ENCODE measurements around the gene VPS50. TPM values are rescaled to one million over a fixed set of nuclear protein-coding genes. Genes with fewer than 3 reads are reported as not detected.
"Not testable (repeated sequence)": the region's sequence is repeated elsewhere in the genome, so short reads cannot be mapped to it uniquely, and the experiment has no call there.

The VPS50 gene
- polyA plus RNA-seq, 3 donors = 4.6 to 7.8 (median 5.7) TPM

- H3K27ac ChIP-seq (ENCODE audit: low read depth, low read length) = no peak overlapping the region
- 84 to 91% (median 90%) methylated on average over 3 of the region's 3 CpGs for WGBS, 3 donors
These were observed 82.3 kb downstream of the VPS50 start for GRCh38 chr7:93314449-93314848.

GRCh38 chr7:93315896-93316295 is 83.7 kb downstream of the VPS50 start:
- WGBS, 3 donors = 95 to 100% (median 97%) methylated on average over 2 of the region's 2 CpGs
- H3K27ac ChIP-seq (ENCODE audit: low read depth, low read length) = no peak overlapping the region

GRCh38 chr7:93316730-93317129 is 84.6 kb downstream of the VPS50 start:
- H3K27ac ChIP-seq (ENCODE audit: low read depth, low read length) = no peak overlapping the region

- no peak overlapping the region for H3K27ac ChIP-seq (ENCODE audit: low read depth, low read length)
- 94 to 95% (median 95%) methylated on average over 4 of the region's 4 CpGs for WGBS, 3 donors
These were observed 88.7 kb downstream of the VPS50 start for GRCh38 chr7:93320887-93321286.

GRCh38 chr7:93326291-93326690 is 94.1 kb downstream of the VPS50 start:
- H3K27ac ChIP-seq (ENCODE audit: low read depth, low read length) = not testable (repeated sequence)
- 98 to 100% (median 98%) methylated on average over 1 of the region's 2 CpGs for WGBS, 3 donors

GRCh38 chr7:93327006-93327633 is 95.0 kb downstream of the VPS50 start:
- no peak overlapping the region for H3K27ac ChIP-seq (ENCODE audit: low read depth, low read length)
- WGBS, 3 donors = 85 to 92% (median 88%) methylated on average over 3 of the region's 3 CpGs

- H3K27ac ChIP-seq (ENCODE audit: low read depth, low read length) = no peak overlapping the region
- 68 to 97% (median 91%) methylated on average over 3 of the region's 3 CpGs for WGBS, 3 donors
These were observed 99.5 kb downstream of the VPS50 start for GRCh38 chr7:93331706-93332105.

- no peak overlapping the region for H3K27ac ChIP-seq (ENCODE audit: low read depth, low read length)
- WGBS, 3 donors = 86 to 94% (median 86%) methylated on average over 2 of the region's 2 CpGs
These were observed 100.0 kb downstream of the VPS50 start for GRCh38 chr7:93332172-93332571.

- no peak overlapping the region for H3K27ac ChIP-seq (ENCODE audit: low read depth, low read length)
- 86 to 93% (median 88%) methylated on average over 2 of the region's 2 CpGs for WGBS, 3 donors
These were observed 104.9 kb downstream of the VPS50 start for GRCh38 chr7:93337052-93337451.

GRCh38 chr7:93342178-93342577 is 110.0 kb downstream of the VPS50 start:
- not testable (repeated sequence) for H3K27ac ChIP-seq (ENCODE audit: low read depth, low read length)
- 96 to 97% (median 97%) methylated on average over 10 to 13 of the region's 13 CpGs for WGBS, 3 donors

- 93 to 95% (median 94%) methylated on average over 2 of the region's 2 CpGs for WGBS, 3 donors
- no peak overlapping the region for H3K27ac ChIP-seq (ENCODE audit: low read depth, low read length)
These were observed 118.2 kb downstream of the VPS50 start for GRCh38 chr7:93350338-93350737.

GRCh38 chr7:93352881-93353280 is 120.7 kb downstream of the VPS50 start:
- whole genome bisulfite sequencing, 3 donors = 92 to 94% (median 94%) methylated on average over 2 of the region's 2 CpGs
- no peak overlapping the region for H3K27ac ChIP-seq (ENCODE audit: low read depth, low read length)

- 92 to 95% (median 92%) methylated on average over 4 of the region's 4 CpGs for WGBS, 3 donors
- no peak overlapping the region for H3K27ac ChIP-seq (ENCODE audit: low read depth, low read length)
These were observed 122.6 kb downstream of the VPS50 start for GRCh38 chr7:93354815-93355214.

- 96% methylated on average over 2 of the region's 2 CpGs for WGBS, 3 donors
- no peak overlapping the region for H3K27ac ChIP-seq (ENCODE audit: low read depth, low read length)
These were observed 127.5 kb downstream of the VPS50 start for GRCh38 chr7:93359520-93360198.

- WGBS, 3 donors = 88 to 100% (median 98%) methylated on average over 1 of the region's 1 CpG
- no peak overlapping the region for H3K27ac ChIP-seq (ENCODE audit: low read depth, low read length)
These were observed 129.7 kb downstream of the VPS50 start for GRCh38 chr7:93361853-93362252.

GRCh38 chr7:93364806-93365205 is 132.6 kb downstream of the VPS50 start:
- H3K27ac ChIP-seq (ENCODE audit: low read depth, low read length) = no peak overlapping the region
- 34 to 99% (median 86%) methylated on average over 1 of the region's 1 CpG for WGBS, 3 donors

GRCh38 chr7:93365341-93365740 is 133.2 kb downstream of the VPS50 start:
- WGBS, 3 donors = 35 to 65% (median 48%) methylated on average over 1 of the region's 1 CpG
- no peak overlapping the region for H3K27ac ChIP-seq (ENCODE audit: low read depth, low read length)

GRCh38 chr7:93366816-93367215 is 134.7 kb downstream of the VPS50 start:
- H3K27ac ChIP-seq (ENCODE audit: low read depth, low read length) = no peak overlapping the region
- WGBS, 3 donors = 78 to 90% (median 81%) methylated on average over 2 of the region's 2 CpGs

GRCh38 chr7:93367254-93367653 is 135.1 kb downstream of the VPS50 start:
- H3K27ac ChIP-seq (ENCODE audit: low read depth, low read length) = no peak overlapping the region
- 46 to 68% (median 47%) methylated on average over 2 of the region's 2 CpGs for WGBS, 3 donors

GRCh38 chr7:93370937-93371336 is 138.8 kb downstream of the VPS50 start:
- WGBS, 3 donors = 42 to 76% (median 68%) methylated on average over 2 to 3 of the region's 3 CpGs
- H3K27ac ChIP-seq (ENCODE audit: low read depth, low read length) = not testable (repeated sequence)
